LNCaP clone FGC (cell line): ENCODE measurements around the gene API5.
A peak's percentile ranks its signal among the peaks of the same experiment; 100 is the strongest.

Experiments used
- DNase-seq: peaks from one replicate; pipeline ENCODE4 v3.0.0-alpha.2; 2011; ENCODE audit warnings: low read depth
- H3K4me3 ChIP-seq: 2 replicates; pipeline ENCODE4 v1.5.1; 2011; ENCODE audit warnings: mild to moderate bottlenecking, low read depth, low read length, control low read depth
- CTCF ChIP-seq: IDR thresholded peaks from 2 replicates; pipeline ENCODE4 v1.5.1; 2012; ENCODE audit warnings: mild to moderate bottlenecking; ENCODE audit not compliant: control insufficient read depth, insufficient read depth; ENCODE audit errors: extremely low read depth

Gene API5

GRCh38 chr11:43359422-43359818, 47.6 kb downstream of the API5 start:
- no peak for DNase-seq
- H3K4me3 ChIP-seq, result peak overlapping the region; percentile 99

GRCh38 chr11:43360361-43361032, 48.7 kb downstream of the API5 start:
- H3K4me3 ChIP-seq, result peak overlapping the region; percentile 99
- no peak for DNase-seq
- no peak for TF ChIP-seq CTCF

More at GRCh38 chr11:43359422-43359818, 47.6 kb downstream of the API5 start:
- 0 out of 2 replicates have a peak, but pooled peaks have one; percentile 13 for TF ChIP-seq CTCF

- TF ChIP-seq CTCF, result no peak
- no peak for DNase-seq
- no peak overlapping the region for H3K4me3 ChIP-seq
Observed at GRCh38 chr11:43366677-43367076, 54.9 kb downstream of the API5 start.

- no peak for DNase-seq
- no peak for TF ChIP-seq CTCF
- H3K4me3 ChIP-seq, result no peak overlapping the region
Observed at GRCh38 chr11:43367382-43368178, 55.8 kb downstream of the API5 start.

DNA sequence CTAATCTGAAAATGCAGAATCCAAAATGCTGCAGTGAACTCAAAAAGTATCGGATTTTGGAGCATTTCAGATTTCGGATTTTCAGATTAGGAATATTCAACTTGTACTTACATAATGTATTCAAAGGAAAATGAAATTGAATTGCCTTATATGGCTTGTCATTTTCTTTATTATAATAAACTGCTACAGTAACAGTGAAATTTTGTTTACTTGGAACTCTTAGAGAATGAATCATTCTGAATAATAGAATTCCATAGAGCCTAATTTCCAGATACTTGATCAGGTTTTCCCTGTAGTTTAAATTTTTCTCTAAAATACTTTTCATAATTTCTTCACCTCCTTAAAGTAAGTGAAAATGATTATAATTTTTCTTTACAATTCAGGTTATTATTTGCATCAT, 64.3 kb downstream of the API5 start:
- DNase-seq, result no peak
- H3K4me3 ChIP-seq, result no peak overlapping the region
- no peak for TF ChIP-seq CTCF

DNA sequence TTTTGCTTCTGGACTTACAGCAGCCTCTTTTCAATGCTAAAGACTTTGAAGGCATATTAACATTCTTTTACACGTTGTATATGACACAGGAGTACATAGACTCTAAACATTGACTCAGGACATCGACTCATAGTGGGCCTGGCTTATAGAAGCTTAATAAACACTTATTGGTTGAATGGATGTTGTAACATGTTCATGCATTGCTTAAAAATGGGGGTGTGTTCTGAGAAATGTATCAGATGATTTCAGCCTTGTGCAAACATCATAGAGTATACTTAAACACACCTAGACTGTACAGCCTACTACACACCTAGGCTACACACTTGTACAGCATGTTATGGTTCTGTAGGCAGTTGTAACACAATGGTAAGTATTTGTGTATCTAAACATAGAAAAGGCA, 64.8 kb downstream of the API5 start:
- H3K4me3 ChIP-seq, result no peak overlapping the region
- no peak for DNase-seq
- no peak for TF ChIP-seq CTCF
